Measurements from ENCODE around the gene AVEN. TPM values are rescaled to one million over a fixed set of nuclear protein-coding genes. Genes with fewer than 3 reads are reported as not detected.

The AVEN gene
- total and polyA plus RNA-seq, 2 donors (not counting 3 experiments of a cell fraction or from before 2014, with no cell fraction given), result 7.7 to 23.3 TPM

GRCh38 chr15:33865416-33865815, 173.6 kb downstream of the AVEN start:
- dilution Hi-C loops (cut with MboI; ENCODE audit: extremely low pct_ligation_motif_present, low sequenced_read_pairs), result no loop called here
- POLR2A ChIA-PET, result no interaction called here

DNA sequence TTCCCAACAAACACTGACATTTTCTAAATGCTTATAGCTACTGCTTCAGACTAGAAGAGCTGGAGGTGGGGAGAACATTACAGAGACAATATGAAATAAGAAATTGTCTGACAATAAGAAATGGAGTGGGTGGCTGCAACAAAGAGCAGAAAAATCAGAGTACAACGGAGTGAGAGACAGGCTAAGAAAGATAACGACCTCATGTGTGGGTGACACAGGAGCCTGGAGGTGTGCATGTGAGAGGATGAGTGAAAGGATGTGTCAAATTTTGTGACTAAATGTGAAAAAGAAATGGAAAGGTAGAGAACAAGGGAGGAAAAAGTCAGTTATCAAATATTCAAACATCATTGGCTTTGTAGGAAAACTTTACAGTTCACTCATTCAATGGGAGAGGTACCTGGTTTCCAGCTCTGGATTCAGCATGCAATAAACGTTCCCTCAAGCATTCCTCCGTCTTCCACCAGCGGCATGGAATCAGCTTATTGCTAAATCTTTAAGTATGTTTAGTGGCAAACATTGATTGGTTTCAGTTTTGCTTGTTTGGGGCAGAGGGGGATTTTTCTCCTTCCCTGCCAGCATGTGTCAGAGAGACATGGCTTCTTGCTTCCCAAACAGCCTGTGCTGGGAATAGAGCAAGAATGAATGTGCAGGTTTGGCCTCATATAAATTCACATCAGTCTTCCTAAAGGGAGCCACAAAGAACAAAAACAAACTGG, 174.5 kb downstream of the AVEN start:
- ChIA-PET CTCF (no interaction called here), POLR2A (no interaction called here)
- no peak for TF ChIP-seq GATA2 (IDR thresholded peaks at IDR 0.05; ENCODE audit: insufficient read depth, insufficient read length, low read depth, low read length)
- TF ChIP-seq EZH2 (IDR thresholded peaks at IDR 0.05; ENCODE audit: borderline replicate concordance, low read depth, low read length, severe bottlenecking), result no peak
- no peak for TF ChIP-seq FOS (IDR thresholded peaks at IDR 0.05; ENCODE audit: borderline replicate concordance, insufficient read depth, low read length)
- TF ChIP-seq POLR2A (IDR thresholded peaks at IDR 0.05; ENCODE audit: low read depth, low read length), result no peak
- TF ChIP-seq, protein P1, sequence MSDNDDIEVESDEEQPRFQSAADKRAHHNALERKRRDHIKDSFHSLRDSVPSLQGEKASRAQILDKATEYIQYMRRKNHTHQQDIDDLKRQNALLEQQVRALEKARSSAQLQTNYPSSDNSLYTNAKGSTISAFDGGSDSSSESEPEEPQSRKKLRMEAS (IDR thresholded peaks at IDR 0.05; ENCODE audit: insufficient read depth, insufficient read length), result no peak
- TF ChIP-seq, protein P2, sequence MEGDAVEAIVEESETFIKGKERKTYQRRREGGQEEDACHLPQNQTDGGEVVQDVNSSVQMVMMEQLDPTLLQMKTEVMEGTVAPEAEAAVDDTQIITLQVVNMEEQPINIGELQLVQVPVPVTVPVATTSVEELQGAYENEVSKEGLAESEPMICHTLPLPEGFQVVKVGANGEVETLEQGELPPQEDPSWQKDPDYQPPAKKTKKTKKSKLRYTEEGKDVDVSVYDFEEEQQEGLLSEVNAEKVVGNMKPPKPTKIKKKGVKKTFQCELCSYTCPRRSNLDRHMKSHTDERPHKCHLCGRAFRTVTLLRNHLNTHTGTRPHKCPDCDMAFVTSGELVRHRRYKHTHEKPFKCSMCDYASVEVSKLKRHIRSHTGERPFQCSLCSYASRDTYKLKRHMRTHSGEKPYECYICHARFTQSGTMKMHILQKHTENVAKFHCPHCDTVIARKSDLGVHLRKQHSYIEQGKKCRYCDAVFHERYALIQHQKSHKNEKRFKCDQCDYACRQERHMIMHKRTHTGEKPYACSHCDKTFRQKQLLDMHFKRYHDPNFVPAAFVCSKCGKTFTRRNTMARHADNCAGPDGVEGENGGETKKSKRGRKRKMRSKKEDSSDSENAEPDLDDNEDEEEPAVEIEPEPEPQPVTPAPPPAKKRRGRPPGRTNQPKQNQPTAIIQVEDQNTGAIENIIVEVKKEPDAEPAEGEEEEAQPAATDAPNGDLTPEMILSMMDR (IDR thresholded peaks at IDR 0.05; ENCODE audit: extremely low read depth in 1 of 2, insufficient read depth in 1 of 2, low read depth in 1 of 2, low read length in 2 of 2), result no peak
- no peak for TF ChIP-seq POLR2AphosphoS5 (IDR thresholded peaks at IDR 0.05; ENCODE audit: insufficient read depth, low read depth, low read length)
- no peak for TF ChIP-seq MYC (IDR thresholded peaks at IDR 0.05; ENCODE audit: low read depth, low read length)
- no peak for TF ChIP-seq JUN (IDR thresholded peaks at IDR 0.05; ENCODE audit: borderline replicate concordance, insufficient read depth, insufficient read length, low read depth)
- no peak overlapping the region for H3K27ac ChIP-seq (ENCODE audit: insufficient read depth, low read depth, low read length)
- FAIRE-seq (no peak), DNase-seq (ENCODE audit: low read depth, low spot score) (no peak)
- no peaks in the 10 kb centered on the region for H3K36me3 ChIP-seq (ENCODE audit: control insufficient read depth in 2 of 2, extremely low read depth in 1 of 2, insufficient read depth in 2 of 2, low read length in 2 of 2)
- H3K9me1 ChIP-seq (replicated peaks; ENCODE audit: control insufficient read depth, extremely low read depth, insufficient read depth, low read length), result no peaks in the 10 kb centered on the region
- no peaks in the 10 kb centered on the region for H3K79me2 ChIP-seq (ENCODE audit: control insufficient read depth, insufficient read depth, low read length)
- H2AFZ ChIP-seq (ENCODE audit: low read depth, low read length), result no peak overlapping the region
- H4K20me1 ChIP-seq (replicated peaks; ENCODE audit: control insufficient read depth, extremely low read depth, insufficient read depth, low read length), result no peaks in the 10 kb centered on the region
- no TSS peak for BruUV-seq (replicated peaks)
- no peak overlapping the region for H3K4me3 ChIP-seq (replicated peaks in 1 of 3; ENCODE audit: insufficient read depth in 1 of 3, low read depth in 1 of 3, low read length in 3 of 3)
- no peaks in the 10 kb centered on the region for H3K27me3 ChIP-seq (ENCODE audit: control insufficient read depth in 2 of 2, insufficient read depth in 2 of 2, low read length in 2 of 2)
- dilution Hi-C loops (cut with MboI; ENCODE audit: extremely low pct_ligation_motif_present, low sequenced_read_pairs) (no loop called here), intact Hi-C loops (cut with micrococcal nuclease) (no loop called here)
- no peaks in the 10 kb centered on the region for H3K9me3 ChIP-seq (replicated peaks; ENCODE audit: control insufficient read depth, insufficient read depth, low read length)
- no peak overlapping the region for H3K4me2 ChIP-seq (ENCODE audit: insufficient read depth, low read length)
- no peak overlapping the region for H3K9ac ChIP-seq (replicated peaks; ENCODE audit: extremely low read depth, insufficient read depth, low read length)
- H3K4me1 ChIP-seq (ENCODE audit: control insufficient read depth, extremely low read depth, insufficient read depth, low read length), result no peaks in the 10 kb centered on the region

More at GRCh38 chr15:33865416-33865815, 173.6 kb downstream of the AVEN start:
- Histone ChIP-seq H3K4me1 (ENCODE audit: control insufficient read depth, extremely low read depth, insufficient read depth, low read length) (no peaks in the 10 kb centered on the region), H3K36me3 (ENCODE audit: control insufficient read depth in 2 of 2, extremely low read depth in 1 of 2, insufficient read depth in 2 of 2, low read length in 2 of 2) (no peaks in the 10 kb centered on the region), H3K79me2 (ENCODE audit: control insufficient read depth, insufficient read depth, low read length) (no peaks in the 10 kb centered on the region), H3K9me1 (replicated peaks; ENCODE audit: control insufficient read depth, extremely low read depth, insufficient read depth, low read length) (no peaks in the 10 kb centered on the region), H4K20me1 (replicated peaks; ENCODE audit: control insufficient read depth, extremely low read depth, insufficient read depth, low read length) (no peaks in the 10 kb centered on the region), H3K27me3 (ENCODE audit: control insufficient read depth in 2 of 2, insufficient read depth in 2 of 2, low read length in 2 of 2) (no peaks in the 10 kb centered on the region), H3K4me3 (replicated peaks in 1 of 3; ENCODE audit: insufficient read depth in 1 of 3, low read depth in 1 of 3, low read length in 3 of 3) (no peak overlapping the region), H3K4me2 (ENCODE audit: insufficient read depth, low read length) (no peak overlapping the region), H2AFZ (ENCODE audit: low read depth, low read length) (no peak overlapping the region), H3K27ac (ENCODE audit: insufficient read depth, low read depth, low read length) (no peak overlapping the region), H3K9ac (replicated peaks; ENCODE audit: extremely low read depth, insufficient read depth, low read length) (no peak overlapping the region), H3K9me3 (replicated peaks; ENCODE audit: control insufficient read depth, insufficient read depth, low read length) (no peaks in the 10 kb centered on the region)
- no peak for DNase-seq (ENCODE audit: low read depth, low spot score)
- BruUV-seq (replicated peaks), result no TSS peak
- FAIRE-seq, result no peak
- no peak for TF ChIP-seq GATA2 (IDR thresholded peaks at IDR 0.05; ENCODE audit: insufficient read depth, insufficient read length, low read depth, low read length)
- CTCF ChIA-PET, result no interaction called here
- intact Hi-C loops (cut with micrococcal nuclease), result no loop called here

Data from endothelial cell of umbilical vein (primary cell).